HAP-1 (cell line): ENCODE measurements around the gene PRDM16.

ENCODE experiments used
- DNase-seq, 2 experiments: peaks; one replicate each; pipeline ENCODE4 v3.0.0-alpha.2; 2016 to 2020; ENCODE audit warnings: low spot score in 2 of 2
- H3K27me3 ChIP-seq: fragments of 250-450 bp; sonication (Bioruptor Pico); 2 replicates; pipeline ENCODE4 v1.5.1; 2020; ENCODE audit warnings: low read depth, mild to moderate bottlenecking, moderate library complexity
- H3K36me3 ChIP-seq: fragments of 250-450 bp; sonication (Bioruptor Pico); replicated peaks from 2 replicates; pipeline ENCODE4 v1.5.1; 2020; ENCODE audit warnings: mild to moderate bottlenecking
- H3K4me1 ChIP-seq: fragments of 250-450 bp; sonication (Bioruptor Pico); 2 replicates; pipeline ENCODE4 v1.5.1; 2020; ENCODE audit warnings: mild to moderate bottlenecking
- H3K4me3 ChIP-seq: fragments of 250-450 bp; sonication (Bioruptor Pico); 2 replicates; pipeline ENCODE4 v1.5.1; 2020; ENCODE audit warnings: mild to moderate bottlenecking, moderate library complexity
- H3K9me3 ChIP-seq: fragments of 250-450 bp; sonication (Bioruptor Pico); 2 replicates; pipeline ENCODE4 v1.5.1; 2020; ENCODE audit warnings: mild to moderate bottlenecking, moderate library complexity
- in situ Hi-C: fragments of 300-500 bp; cut with MboI; formaldehyde crosslinking; loops from 3 replicates; pipeline ENCODE4 v1.14.3; 2020; ENCODE audit warnings: low sequenced_read_pairs, inconsistent platforms, mixed read lengths

Gene PRDM16

GRCh38 chr1:3404301-3404700 lies 335.3 kb downstream of the PRDM16 start:
- no peaks in the 10 kb centered on the region for H3K36me3 ChIP-seq
- H3K9me3 ChIP-seq: no peaks in the 10 kb centered on the region
- in situ Hi-C loops: no loop called here
- no peaks in the 10 kb centered on the region for H3K27me3 ChIP-seq
- DNase-seq: no peak
- H3K4me3 ChIP-seq: no peak overlapping the region
- no peaks in the 10 kb centered on the region for H3K4me1 ChIP-seq

- no peak for DNase-seq
- in situ Hi-C loops: no loop called here
- Histone ChIP-seq H3K9me3 (no peaks in the 10 kb centered on the region), H3K4me1 (no peaks in the 10 kb centered on the region), H3K4me3 (no peak overlapping the region), H3K27me3 (no peaks in the 10 kb centered on the region), H3K36me3 (no peaks in the 10 kb centered on the region)
Measured at GRCh38 chr1:3404801-3405200, 335.8 kb downstream of the PRDM16 start.

GRCh38 chr1:3405491-3405890 lies 336.5 kb downstream of the PRDM16 start:
- no peak for DNase-seq
- H3K4me3 ChIP-seq: no peak overlapping the region
- no peaks in the 10 kb centered on the region for H3K36me3 ChIP-seq
- no peaks in the 10 kb centered on the region for H3K4me1 ChIP-seq
- H3K9me3 ChIP-seq: no peaks in the 10 kb centered on the region
- in situ Hi-C loops: no loop called here
- H3K27me3 ChIP-seq: no peaks in the 10 kb centered on the region

- DNase-seq: no peak
- in situ Hi-C loops: no loop called here
- H3K4me3 ChIP-seq: no peak overlapping the region
- no peaks in the 10 kb centered on the region for H3K27me3 ChIP-seq
- H3K36me3 ChIP-seq: no peaks in the 10 kb centered on the region
- H3K4me1 ChIP-seq: no peaks in the 10 kb centered on the region
- H3K9me3 ChIP-seq: no peaks in the 10 kb centered on the region
Measured at GRCh38 chr1:3405974-3406867, 337.2 kb downstream of the PRDM16 start.

DNA sequence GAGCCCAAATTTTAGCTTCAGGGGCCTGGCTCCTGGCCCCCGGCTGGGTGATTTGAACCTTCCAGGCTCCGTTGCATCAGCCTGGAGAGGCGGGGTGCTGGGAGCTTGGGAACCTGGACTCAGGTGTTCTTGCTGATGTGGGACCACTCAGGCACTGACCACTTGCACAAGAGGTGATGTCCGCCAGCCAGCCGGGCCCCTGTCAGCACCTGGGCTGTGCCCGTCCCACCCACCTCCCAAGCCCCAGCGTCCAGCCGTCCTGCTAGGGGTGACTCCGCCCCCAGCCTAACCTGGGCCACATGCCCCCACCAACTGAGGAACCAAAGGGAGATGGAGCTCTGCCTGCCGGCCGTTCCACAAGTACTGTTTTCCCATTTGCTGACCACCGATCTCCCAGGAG lies 338.0 kb downstream of the PRDM16 start:
- H3K4me1 ChIP-seq: no peaks in the 10 kb centered on the region
- in situ Hi-C loops: no loop called here
- H3K9me3 ChIP-seq: no peaks in the 10 kb centered on the region
- no peak overlapping the region for H3K4me3 ChIP-seq
- H3K27me3 ChIP-seq: no peaks in the 10 kb centered on the region
- no peak for DNase-seq
- H3K36me3 ChIP-seq: no peaks in the 10 kb centered on the region

DNA sequence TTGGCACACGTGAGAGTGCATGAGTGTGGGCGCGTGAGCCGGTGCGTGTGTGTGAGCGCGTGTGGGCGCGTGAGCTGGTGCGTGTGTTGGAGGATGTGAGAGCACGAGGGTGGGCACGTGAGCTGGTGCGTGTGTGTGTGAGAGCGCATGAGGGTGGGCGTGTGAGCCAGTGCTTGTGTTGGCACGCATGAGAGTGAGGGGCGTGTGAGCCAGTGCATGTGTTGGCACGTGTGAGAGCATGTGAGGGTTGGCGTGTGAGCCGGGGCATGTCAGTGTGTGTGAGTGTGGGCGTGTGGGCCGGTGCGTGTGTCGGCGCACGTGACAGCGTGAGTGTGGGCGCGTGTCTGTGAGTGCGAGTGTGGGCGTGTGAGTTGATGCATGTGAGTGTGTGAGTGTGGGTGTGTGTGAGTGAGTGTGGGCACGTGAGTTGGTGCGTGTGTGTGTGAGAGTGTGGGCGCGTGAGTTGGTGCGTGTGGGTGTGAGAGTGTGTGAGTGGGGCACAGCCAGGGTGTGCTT lies 339.8 kb downstream of the PRDM16 start:
- H3K27me3 ChIP-seq: no peaks in the 10 kb centered on the region
- H3K36me3 ChIP-seq: no peaks in the 10 kb centered on the region
- in situ Hi-C loops: no loop called here
- DNase-seq: no peak
- H3K4me1 ChIP-seq: no peaks in the 10 kb centered on the region
- H3K9me3 ChIP-seq: no peaks in the 10 kb centered on the region
- no peak overlapping the region for H3K4me3 ChIP-seq

DNA sequence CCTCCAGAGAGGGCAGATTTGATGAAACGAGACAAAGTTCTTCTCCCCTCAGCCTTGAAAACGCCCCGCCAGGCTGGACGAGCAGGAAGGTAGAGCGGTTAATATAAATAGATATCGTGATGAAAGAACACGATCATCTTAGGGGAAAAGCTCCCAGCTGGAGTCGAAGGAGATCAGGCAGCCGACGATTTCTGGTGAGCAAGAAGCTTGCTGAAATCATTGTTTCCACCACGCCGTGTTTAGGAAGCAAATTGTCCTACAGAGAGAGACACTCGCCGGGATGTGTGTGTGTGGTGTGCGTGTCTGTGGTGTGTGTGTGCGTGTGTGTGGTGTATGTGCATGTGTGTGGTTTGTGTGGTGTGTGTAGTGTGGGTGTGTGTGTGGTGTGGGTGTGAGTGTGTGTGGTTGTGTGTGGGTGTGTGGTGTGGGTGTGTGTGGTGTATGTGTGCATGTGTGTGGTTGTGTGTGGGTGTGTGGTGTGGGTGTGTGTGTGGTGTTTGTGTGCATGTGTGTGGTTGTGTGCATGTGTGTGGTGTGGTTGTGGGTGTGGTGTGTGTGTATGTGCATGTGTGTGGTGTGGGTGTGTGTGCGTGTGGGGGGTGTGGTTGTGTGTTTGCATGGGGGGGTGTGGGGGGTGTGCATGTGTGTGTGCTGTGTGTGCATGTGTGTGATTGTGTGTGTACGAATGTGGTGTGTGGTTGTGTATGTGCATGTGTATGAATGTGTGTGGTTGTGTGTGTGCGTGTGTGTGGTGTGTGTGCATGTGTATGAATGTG lies 340.6 kb downstream of the PRDM16 start:
- Histone ChIP-seq H3K27me3 (no peaks in the 10 kb centered on the region), H3K4me1 (no peaks in the 10 kb centered on the region), H3K4me3 (no peak overlapping the region), H3K9me3 (no peaks in the 10 kb centered on the region), H3K36me3 (no peaks in the 10 kb centered on the region)
- in situ Hi-C loops: no loop called here
- DNase-seq: no peak

- peak in 1 of 2 experiments; percentile 59 for DNase-seq
- no peaks in the 10 kb centered on the region for H3K9me3 ChIP-seq
- H3K27me3 ChIP-seq: no peaks in the 10 kb centered on the region
- in situ Hi-C loops: no loop called here
- no peaks in the 10 kb centered on the region for H3K36me3 ChIP-seq
- no peak overlapping the region for H3K4me3 ChIP-seq
- H3K4me1 ChIP-seq: no peaks in the 10 kb centered on the region
Measured at GRCh38 chr1:3410142-3410925, 341.3 kb downstream of the PRDM16 start.

DNA sequence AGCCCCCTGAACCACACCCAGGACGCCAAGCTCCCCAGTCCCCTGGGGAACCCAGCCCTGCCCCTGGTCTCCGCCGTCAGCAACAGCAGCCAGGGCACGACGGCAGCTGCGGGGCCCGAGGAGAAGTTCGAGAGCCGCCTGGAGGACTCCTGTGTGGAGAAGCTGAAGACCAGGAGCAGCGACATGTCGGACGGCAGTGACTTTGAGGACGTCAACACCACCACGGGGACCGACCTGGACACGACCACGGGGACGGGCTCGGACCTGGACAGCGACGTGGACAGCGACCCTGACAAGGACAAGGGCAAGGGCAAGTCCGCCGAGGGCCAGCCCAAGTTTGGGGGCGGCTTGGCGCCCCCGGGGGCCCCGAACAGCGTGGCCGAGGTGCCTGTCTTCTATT lies 342.8 kb downstream of the PRDM16 start:
- H3K4me3 ChIP-seq: no peak overlapping the region
- H3K27me3 ChIP-seq: no peaks in the 10 kb centered on the region
- H3K36me3 ChIP-seq: no peaks in the 10 kb centered on the region
- DNase-seq: no peak
- in situ Hi-C loops: no loop called here
- H3K9me3 ChIP-seq: peaks cover 4% of the 10 kb centered on the region; the same call in 1 of the 2 replicates
- H3K4me1 ChIP-seq: no peaks in the 10 kb centered on the region

GRCh38 chr1:3412376-3412775 lies 343.4 kb downstream of the PRDM16 start:
- no peak overlapping the region for H3K4me3 ChIP-seq
- DNase-seq: no peak
- no peaks in the 10 kb centered on the region for H3K36me3 ChIP-seq
- H3K27me3 ChIP-seq: no peaks in the 10 kb centered on the region
- no peaks in the 10 kb centered on the region for H3K4me1 ChIP-seq
- in situ Hi-C loops: no loop called here
- peaks cover 10% of the 10 kb centered on the region for H3K9me3 ChIP-seq

- in situ Hi-C loops: no loop called here
Measured at GRCh38 chr1:3413975-3414710, 345.1 kb downstream of the PRDM16 start.

GRCh38 chr1:3415260-3416090 lies 346.5 kb downstream of the PRDM16 start:
- Histone ChIP-seq H3K9me3 (peaks cover 10% of the 10 kb centered on the region), H3K4me1 (no peaks in the 10 kb centered on the region), H3K36me3 (no peaks in the 10 kb centered on the region), H3K27me3 (peaks cover 7% of the 10 kb centered on the region; the same call in 1 of the 2 replicates), H3K4me3 (no peak overlapping the region)
- no peak for DNase-seq
- in situ Hi-C loops: no loop called here

More at GRCh38 chr1:3413975-3414710, 345.1 kb downstream of the PRDM16 start:
- Histone ChIP-seq H3K4me1 (no peaks in the 10 kb centered on the region), H3K9me3 (peaks cover 10% of the 10 kb centered on the region), H3K4me3 (no peak overlapping the region), H3K36me3 (no peaks in the 10 kb centered on the region), H3K27me3 (no peaks in the 10 kb centered on the region)
- no peak for DNase-seq
